HG02763 (cell line): Measurements from ENCODE around the gene CDC26.

Source experiments
- ATAC-seq: cut with Tn5 transposase; IDR thresholded peaks from one replicate; pipeline ENCODE4 v1.9.1; 2021; ENCODE audit warnings: mild to moderate bottlenecking, moderate library complexity; ENCODE audit not compliant: unreplicated experiment

CDC26 gene

DNA sequence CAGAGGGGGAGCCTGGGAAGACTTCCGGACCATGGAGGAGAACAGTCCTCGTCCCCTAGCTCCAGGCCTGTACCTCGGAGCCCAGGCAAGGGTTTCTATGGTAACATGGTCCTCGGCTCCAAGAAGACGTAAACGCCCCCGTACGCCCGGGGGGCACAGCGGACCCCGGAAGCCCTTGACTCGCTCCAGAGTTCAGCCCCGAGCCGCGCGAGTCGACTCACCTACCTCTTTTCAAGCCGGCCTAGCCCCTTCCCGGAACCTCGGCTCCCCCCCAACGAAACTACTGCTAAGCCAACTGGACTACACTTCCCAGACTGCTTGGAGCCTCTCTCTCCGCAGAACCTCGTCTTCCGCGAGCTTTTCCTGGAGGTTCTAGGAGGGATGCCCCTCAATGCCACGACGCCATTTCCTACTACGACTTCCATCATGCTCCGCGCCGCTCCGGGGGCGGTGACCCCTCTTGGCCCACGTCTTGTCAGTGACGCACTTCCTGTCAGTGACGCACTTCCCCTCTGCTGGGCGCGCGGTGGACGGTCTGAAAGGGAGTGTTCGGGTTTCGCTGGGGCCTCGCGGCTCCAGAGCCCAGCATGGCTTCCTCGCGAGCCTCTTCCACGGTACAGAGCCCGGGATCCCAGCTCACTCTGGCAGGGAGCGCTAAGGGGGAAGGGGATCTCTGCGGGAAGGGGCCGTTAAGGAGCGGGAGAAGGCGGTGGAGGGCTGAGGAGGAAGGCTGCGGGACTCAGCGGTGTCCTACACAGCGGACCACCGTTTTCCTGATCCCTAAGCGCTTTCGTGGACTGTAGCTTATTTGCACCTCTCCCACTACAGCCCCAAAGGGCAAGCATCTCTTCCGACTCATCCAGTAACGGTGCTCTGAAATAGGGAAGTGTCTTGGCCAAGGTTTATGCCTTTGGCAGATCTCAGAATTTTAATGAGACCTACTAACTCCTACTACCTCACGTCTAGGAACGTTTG is at the start of gene CDC26, which contains the start of gene PRPF4:
TSS of gene CDC26 (minus strand) at position 416 of the 975 bp plus-strand sequence. CDS start 3,065 bp downstream, outside the sequence.
TSS of gene PRPF4 (plus strand) at position 502 of the 975 bp plus-strand sequence. CDS start at position 588, 86 bp downstream.
- peak; percentile 98 for ATAC-seq

DNA sequence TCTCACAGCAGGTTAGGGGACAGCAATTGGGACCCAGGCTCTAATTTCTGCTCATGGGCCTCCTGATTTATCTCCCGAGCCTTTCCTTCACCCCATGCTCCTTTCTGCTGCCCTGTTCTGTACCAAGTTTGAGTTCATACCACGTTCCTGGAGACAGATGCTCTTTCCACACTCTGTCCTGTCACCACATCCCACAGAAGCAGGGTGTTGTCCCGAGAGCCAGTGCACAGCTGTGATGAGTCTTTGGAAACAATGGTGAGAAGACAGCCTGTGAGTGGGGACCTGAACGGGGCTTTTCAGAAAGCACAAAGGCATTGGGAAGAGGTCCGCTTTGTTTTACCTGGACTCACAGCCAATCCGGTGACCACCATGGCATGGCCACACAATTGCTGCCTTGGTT is 47.3 kb upstream of the CDC26 start:
- no peak for ATAC-seq

DNA sequence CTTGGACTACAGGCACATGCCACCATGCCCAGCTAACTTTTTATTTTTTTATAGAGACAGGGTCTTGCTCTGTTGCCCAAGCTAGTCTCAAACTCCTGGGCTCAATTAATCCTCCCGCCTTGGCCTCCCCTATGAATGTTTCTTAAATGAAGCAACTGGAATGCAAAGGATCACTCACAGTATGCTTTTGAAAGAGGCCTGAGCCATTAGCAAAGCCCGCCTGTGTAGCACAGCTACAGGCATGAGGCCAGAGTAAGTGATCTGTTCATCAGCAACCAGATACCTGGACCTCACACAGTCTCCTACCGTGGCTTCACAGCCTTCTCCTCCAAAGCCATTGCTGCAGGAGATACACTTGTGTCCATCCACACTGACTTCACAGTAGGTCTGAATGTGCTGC is 44.7 kb upstream of the CDC26 start:
- no peak for ATAC-seq

DNA sequence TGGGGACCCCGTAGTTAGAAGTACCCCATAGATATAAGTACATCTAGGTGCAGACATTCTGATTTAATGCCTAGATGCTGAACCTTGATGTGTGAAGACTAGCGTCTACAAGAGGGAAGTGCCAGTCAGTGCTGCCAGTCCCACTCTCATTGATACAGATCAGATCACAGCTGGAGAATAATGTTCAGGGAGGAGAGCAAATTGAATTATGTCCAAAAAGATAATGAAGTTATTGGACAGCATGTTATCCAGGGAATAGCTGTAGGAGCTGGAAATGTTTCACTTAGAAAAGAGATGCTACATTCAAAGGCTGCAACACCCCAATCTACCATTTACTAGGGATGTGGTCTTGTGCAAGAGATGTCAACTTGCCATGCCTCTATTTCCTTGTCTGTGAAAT is 43.7 kb upstream of the CDC26 start:
- ATAC-seq = no peak

DNA sequence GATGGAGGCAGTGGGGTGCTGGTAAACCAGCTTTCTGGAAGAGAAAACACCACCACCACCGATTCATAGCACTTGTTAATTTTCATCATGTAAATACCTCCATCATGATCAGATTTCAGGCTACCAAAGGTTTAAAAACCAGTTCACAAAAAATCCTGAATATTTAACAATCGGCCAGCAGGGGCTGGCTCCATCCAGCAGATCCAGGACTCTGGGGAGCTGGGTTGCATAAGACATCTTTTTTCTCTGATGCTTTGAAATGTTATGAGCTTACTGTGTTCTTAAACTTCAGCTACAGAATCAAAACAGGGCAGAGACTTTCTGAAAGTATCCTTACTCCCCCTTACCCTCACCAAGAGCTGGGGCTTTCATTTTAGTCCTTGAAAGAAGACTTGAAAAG is 42.4 kb upstream of the CDC26 start:
- ATAC-seq = no peak

DNA sequence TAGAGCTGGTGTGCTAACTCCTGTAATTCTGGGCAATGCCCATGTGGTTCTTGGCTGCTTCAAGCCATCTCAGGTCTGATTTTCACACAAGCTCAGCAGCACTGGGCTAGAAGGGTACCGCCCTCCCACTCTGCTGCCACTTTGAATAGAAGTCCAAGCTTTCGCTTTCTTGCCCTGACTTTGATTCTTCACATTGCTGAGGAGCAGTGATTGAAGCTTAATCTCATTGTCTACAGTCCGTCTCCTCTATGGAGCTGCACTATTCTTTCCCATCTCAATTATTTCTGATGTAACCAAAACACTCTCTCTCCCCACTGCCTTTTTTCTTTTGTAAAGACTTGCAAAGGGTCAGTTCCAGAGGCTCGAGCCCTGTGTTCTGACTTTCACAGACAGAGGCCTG is 40.7 kb upstream of the CDC26 start:
- no peak for ATAC-seq

DNA sequence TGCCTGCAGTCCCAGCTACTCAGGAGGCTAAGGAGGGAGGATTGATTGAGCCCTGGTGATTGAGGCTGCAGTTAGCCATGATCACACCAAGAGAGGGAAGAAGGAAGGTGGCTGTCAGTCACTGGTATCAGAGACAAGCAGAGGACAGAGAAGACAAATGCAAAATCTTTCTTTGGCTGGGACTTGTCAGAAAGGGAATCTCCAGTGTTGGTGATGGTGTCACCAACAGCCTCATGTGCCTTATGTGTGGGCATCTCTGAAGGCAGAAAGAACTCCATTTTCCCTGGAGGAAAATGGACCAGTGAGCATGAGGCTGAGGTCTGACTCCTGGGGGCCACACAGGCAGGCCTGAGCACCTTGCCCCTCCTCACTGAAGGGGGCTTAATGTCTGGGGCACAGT is 39.9 kb upstream of the CDC26 start:
- no peak for ATAC-seq

DNA sequence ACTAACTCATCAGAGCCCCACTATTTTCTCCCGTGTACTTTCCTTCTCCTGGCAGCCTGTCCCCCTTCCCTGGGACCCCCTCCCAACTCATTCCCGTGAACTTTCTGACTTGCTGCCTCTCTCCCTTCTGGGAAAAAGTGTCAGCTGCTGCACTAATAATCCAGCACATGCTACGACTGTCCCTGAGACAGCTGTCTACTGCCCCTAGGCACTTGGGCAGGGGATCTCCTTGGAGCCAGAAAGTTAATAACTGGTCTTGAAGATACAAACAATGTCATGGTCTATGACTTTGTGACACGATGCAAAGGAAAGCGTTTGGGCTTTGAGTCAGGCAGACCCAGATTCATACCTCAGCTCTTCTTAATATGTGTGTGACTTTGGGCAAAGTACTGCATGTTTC is 37.9 kb upstream of the CDC26 start:
- ATAC-seq = no peak

DNA sequence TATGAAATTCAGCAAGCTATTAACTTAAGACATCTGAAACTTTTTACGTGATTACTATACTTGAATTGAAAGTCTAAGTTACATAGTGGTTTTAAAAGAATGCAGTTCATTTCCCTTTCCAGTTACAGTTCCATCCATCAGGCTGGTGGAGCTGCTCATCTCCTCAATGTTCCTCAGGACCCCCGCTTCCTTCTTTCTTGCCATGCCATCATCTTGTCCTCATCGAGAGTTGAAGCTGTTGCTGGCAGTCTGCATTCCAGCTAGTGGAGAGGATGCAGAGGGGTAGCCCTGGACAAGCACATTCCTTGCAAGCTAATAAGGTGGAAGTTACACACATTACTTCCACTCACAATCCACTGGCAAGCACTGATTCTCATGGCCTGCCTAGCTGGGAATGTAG is 36.6 kb upstream of the CDC26 start:
- ATAC-seq = no peak

DNA sequence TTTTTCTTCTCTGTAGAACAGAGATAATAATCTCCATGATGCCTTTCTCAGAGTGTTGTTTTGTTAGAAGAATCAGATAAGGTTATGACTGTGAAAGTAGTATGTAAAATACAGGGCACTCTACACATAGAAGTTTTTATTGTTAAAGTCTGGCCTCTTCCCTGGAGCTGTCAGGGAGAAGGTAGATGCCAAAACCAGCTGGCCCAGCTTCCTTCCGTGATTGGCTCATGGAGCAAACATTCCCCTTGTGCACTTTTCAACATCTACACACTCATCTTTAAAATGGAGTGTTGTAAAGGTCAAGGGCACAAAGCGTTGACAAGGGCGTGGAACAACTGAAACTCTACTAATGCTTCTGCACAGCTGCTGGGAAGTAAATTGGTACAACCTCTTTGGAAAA is 35.2 kb upstream of the CDC26 start:
- ATAC-seq = no peak

DNA sequence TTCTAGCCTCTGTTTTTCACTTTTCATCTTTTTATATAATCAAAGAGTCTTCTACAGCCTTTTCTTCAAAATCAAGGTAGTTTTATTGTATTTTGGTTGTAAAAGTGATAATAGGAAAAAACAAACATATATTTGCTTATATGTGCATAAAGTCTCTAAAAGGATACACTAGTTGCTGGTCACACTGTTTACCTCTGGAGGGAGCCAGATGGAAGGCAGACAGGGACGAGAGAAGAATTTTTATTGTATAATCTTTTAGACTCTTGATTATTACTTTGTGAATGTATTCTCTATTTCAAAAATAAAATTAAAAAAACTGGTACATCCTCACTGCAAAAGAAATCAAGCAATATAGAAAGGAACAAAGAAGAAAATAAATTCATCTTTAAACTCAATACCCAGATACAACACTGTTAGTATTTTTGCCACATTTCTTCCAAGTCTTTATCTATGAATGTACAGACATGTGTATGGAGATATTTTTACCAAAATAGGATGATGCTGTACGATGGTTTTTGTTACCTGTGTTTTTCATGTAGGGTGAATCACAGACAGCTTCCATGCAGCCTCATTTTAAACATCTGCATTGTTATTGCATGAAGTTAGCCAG is 33.9 kb upstream of the CDC26 start:
- no peak for ATAC-seq

DNA sequence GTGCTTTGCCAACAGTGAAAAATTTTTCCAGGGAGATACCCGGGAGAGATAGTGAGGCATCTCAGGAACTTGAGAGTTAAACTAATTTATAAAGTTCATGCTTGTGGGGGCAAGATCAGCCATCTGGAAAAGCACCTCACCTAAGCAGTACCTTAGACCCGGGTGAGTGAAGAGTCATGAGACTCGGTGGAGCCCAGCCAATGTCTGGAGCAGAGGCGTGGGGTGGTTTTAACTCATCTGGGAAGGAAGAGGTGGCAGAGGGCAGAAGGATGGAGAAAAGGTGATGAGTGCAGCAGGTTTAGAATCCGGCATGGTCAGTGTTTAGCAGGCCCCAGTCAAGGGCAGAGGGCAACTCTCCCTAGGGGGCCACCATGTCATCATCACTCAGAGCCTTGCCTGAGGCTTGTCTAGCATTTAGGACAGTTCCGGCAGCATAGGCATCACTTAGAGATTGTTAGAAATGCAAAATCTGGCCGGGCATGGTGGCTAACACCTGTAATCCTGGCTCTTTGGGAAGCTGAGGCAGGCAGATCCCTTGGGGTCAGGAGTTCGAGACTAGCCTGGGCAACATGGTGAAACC is 32.1 kb upstream of the CDC26 start:
- no peak for ATAC-seq

DNA sequence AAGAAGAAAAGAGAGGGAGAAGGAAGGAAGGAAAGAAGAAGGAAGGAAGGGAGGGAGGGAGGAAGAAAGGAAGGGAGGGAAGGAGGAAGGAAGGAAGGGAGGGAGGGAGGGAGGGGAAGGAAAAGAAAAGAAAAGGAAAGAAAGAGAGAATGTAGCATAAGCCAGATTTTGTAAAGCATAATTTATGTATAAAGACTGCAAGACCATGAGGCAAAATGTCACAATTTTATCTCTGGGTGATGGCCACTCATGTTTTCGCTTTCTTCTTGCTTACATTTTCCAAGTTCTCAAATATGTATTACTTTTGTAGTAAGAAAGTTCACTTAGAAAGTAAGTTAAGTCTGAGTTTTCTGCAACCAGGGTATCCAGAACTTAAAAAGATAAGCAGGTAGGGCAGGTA is 31.2 kb upstream of the CDC26 start:
- ATAC-seq = no peak

DNA sequence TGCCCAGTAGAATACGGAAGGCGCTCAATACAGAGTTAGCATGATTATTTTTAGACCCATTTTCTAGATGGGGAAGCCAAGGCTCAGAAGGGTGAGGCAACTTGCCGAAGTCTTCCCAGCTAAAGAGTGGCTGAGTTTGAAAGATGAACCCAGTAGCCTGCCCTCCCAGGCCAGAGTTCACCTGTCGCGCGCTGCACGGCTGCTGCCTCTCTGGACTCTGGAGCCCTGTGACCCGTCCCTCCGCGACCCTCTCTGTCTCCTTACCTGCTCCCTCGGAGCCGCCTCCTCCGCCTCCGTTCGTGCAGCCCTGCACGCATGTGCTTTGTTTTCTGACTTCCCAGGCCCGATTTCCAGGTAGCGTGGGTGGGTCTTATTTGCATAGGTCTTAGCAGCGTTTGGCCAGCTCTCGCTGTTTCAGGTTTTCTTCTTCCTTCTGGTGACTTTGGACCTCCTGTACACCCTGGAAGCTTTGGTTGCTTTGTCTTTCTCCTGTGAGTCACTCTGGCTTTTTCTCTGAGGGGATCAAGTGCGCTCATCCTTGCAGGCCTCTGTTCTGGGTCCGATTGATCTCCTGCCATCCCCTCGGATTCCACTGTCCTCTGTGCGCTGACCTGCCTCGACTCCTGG is 27.5 kb upstream of the CDC26 start, which contains the start of gene RNF183:
TSS of gene RNF183 (minus strand) at position 585 of the 627 bp plus-strand sequence. CDS start 5,192 bp downstream, outside the sequence.
- no peak for ATAC-seq

DNA sequence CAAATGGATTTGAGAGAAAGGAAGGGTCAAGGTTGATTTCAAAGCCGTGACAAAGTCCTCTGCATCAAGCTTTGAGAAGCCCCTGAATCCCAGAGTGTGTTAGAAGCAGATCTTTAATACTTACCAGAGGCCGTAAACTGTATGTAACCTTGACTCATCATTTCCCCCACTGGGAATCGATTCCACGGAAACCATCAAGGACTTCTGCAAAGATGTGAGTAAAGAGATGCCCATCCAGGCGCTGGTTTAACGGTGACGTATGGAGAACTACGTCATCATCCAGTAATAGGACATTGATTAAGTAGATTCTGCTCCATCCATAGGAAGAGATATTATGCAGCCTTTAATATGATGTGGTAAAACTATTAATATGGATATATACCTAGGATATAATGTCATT is 26.2 kb upstream of the CDC26 start:
- ATAC-seq = no peak

DNA sequence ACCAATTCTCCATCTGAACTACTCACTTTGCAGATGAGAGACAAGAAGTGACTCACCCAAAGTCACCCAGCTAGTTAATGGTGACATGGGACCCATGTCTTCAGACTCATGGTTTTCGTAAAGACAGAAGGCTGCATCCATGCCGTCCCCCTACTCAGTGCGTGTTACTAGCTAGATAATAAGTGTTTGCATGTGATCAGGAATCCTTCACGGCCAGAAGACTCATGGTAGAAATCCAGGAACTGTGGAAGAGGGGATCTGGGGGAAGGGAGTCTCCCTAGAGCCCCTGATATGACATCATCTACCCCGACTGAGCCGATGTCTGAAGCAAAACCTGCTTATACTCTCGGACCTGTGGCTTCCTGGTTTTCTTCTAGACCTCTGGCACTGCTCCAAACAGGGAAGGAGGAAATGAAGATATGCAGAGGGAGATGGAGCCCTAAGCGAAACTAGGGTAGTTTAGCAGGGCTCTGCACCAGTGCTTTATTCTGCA is 24.5 kb upstream of the CDC26 start:
- ATAC-seq = no peak

DNA sequence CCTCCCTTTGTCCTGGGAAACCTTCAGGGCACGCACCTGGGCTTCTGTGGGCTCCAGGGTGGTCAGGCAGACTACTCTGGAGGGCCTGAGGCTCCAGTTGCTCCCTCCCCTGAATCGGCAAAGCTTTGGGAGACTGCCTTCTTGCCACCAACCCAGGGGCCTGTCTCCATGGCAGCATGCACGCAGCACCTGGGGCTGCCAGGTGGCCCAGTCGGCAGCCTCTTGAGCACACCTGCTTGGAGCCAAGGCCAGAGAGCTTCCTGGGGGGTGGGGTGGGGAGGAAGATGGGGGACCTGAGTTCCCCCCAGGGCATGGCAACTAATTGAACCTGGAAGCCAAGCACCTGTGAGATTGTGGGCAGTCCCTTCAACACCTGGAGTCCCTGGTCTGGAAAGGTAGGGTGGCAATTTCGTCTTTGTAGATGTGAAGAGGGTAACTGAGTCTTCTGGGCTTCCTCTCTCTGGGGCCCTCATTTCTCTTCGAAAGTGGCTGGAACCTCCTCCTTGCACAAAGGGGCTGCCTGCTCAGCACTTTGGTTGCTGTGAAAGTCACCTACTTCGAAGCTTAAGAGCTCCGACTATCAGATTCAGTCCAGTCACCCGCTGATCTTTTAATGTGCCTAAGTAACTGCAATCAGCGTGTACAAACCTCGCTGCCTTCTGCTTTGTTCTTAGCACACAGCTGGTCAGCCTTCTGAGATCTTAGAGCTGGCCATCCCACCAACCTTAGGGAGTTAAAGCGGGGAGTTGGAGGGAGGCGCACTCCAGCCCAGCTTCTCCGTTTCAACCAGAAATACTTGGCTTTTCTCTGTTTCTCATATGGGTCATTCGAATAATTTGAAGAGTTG is 23.8 kb upstream of the CDC26 start:
- no peak for ATAC-seq

DNA sequence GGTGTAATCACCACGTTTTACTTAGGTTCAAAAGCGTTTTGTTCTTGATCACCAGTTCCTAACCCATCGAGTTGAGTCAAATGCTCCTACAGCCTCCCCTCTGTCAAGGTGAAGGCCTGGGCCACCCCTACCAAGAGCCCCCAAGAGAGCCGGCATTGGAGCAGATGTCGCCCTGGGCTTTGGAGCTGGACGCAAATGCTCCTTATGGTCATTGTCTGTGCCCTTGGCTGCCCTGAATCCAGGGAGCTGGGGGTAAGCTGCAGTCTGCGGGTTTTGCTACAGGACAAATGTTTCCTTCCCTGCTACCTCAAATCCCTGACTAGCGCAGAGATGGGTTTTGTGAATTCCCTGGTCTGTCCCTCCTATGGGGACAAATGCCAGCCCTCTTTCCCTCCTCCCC is 22.9 kb upstream of the CDC26 start:
- no peak for ATAC-seq

DNA sequence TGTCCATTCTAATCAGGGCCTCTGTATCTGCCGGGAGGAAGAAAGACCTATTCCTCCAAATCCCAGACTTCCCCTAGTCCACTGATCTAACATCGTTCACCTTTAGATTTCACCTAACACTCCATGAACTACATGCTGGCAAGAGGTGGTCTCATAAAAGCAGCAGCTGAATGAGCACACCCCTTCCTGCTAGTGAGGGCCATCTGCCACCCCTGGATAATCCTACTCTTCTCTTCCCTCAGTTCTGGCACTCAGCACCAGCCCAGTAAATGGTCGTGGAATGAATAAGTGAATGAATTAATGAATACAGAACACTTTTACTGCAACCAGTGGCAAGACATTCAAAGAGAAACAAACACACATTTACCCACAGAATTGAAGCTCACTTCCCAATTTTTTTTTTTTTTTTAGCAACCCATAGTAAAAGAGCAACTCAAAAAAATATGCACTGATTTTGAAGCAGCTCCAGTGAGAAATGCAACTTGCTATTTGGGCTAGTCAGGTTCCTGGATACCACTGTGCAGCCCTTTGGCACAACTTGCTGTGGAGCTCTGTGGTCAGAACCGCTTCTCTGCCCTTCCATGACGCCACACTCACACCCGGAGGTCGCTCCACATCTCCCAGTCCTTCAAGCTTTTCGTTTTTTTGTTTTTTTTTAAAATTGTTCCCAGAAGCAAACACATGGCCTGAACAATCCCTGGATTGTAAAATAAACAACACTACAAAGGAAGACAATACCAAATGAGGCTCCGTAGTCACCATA is 21.6 kb upstream of the CDC26 start:
- no peak for ATAC-seq
